ENCODE data around the gene HOXB3.

- no peak for TF ChIP-seq CTCF (IDR thresholded peaks at IDR 0.05)
- TF ChIP-seq POLR2A (IDR thresholded peaks at IDR 0.05) = no peak
Observed at GRCh38 chr17:48583708-48584222, 6.3 kb downstream of the HOXB3 start.
